ENCODE measurements around the gene GTF2F1.

GRCh38 chr19:6442087-6442688 is 49.2 kb upstream of the GTF2F1 start:
- TF ChIP-seq POLR2A (IDR thresholded peaks at IDR 0.05) (no peak), CTCF (IDR thresholded peaks at IDR 0.05 in 4 of 5, conservative IDR thresholded peaks at IDR 0.05 in 1 of 5) (no peak)

Measured in gastrocnemius medialis (tissue), 4 donors.